CD1c-positive myeloid dendritic cell (primary cell): ENCODE data around the gene VSTM2B.
A peak's percentile ranks its signal among the peaks of the same experiment; 100 is the strongest.

Source experiments
- DNase-seq: peaks from one replicate; pipeline ENCODE4 v3.0.0-alpha.2; 2016; ENCODE audit errors: extremely low spot score

The VSTM2B gene

GRCh38 chr19:29515706-29516357 is 10.0 kb upstream of the VSTM2B start:
- DNase-seq = no peak

- DNase-seq = no peak
Observed at GRCh38 chr19:29516358-29516725, 9.5 kb upstream of the VSTM2B start.

GRCh38 chr19:29516821-29517395 is 8.9 kb upstream of the VSTM2B start:
- DNase-seq = no peak

- no peak for DNase-seq
Observed at GRCh38 chr19:29517412-29517811, 8.4 kb upstream of the VSTM2B start.

- DNase-seq = no peak
Observed at GRCh38 chr19:29517946-29518345, 7.8 kb upstream of the VSTM2B start.

GRCh38 chr19:29519146-29519545 is 6.6 kb upstream of the VSTM2B start:
- no peak for DNase-seq

GRCh38 chr19:29519931-29520330 is 5.9 kb upstream of the VSTM2B start:
- no peak for DNase-seq

- no peak for DNase-seq
Observed at GRCh38 chr19:29520390-29520789, 5.4 kb upstream of the VSTM2B start.

GRCh38 chr19:29521291-29522075 is 4.3 kb upstream of the VSTM2B start:
- DNase-seq = no peak

GRCh38 chr19:29523568-29523967 is 2.2 kb upstream of the VSTM2B start:
- no peak for DNase-seq

- no peak for DNase-seq
Observed at GRCh38 chr19:29524201-29524911, 1.4 kb upstream of the VSTM2B start.

GRCh38 chr19:29524912-29525831 is 622 bp upstream of the VSTM2B start:
- DNase-seq = no peak

- DNase-seq = no peak
Observed at GRCh38 chr19:29526730-29527499, 1.1 kb downstream of the VSTM2B start.

- no peak for DNase-seq
Observed at GRCh38 chr19:29527500-29528328, 1.9 kb downstream of the VSTM2B start.

- peak; percentile 35 for DNase-seq
Observed at GRCh38 chr19:29528350-29528945, 2.7 kb downstream of the VSTM2B start.

- DNase-seq = no peak
Observed at GRCh38 chr19:29528946-29529645, 3.3 kb downstream of the VSTM2B start.

- no peak for DNase-seq
Observed at GRCh38 chr19:29529646-29530539, 4.1 kb downstream of the VSTM2B start.
